Ascending aorta (tissue), 2 donors: ENCODE results near the gene GPC3. TPM values are rescaled to one million over a fixed set of nuclear protein-coding genes. Genes with fewer than 3 reads are reported as not detected.

Experiments
- DNase-seq, 2 donors: peaks; one replicate each; pipeline ENCODE4 v3.0.0-alpha.2; 2019; ENCODE audit warnings: low spot score in 2 of 2
- H3K27ac ChIP-seq, 2 donors: fragments of 200-600 bp; sonication (generic); one replicate each; pipeline ENCODE4 v1.5.1; 2016 to 2017; ENCODE audit warnings: mild to moderate bottlenecking in 1 of 2
- H3K27me3 ChIP-seq: fragments of 200-600 bp; sonication (generic); one replicate; pipeline ENCODE4 v1.5.1; 2017
- H3K36me3 ChIP-seq, 2 donors: fragments of 200-600 bp; sonication (generic); one replicate each; pipeline ENCODE4 v1.5.1; 2016
- H3K4me1 ChIP-seq, 2 donors: fragments of 200-600 bp; sonication (generic); one replicate each; pipeline ENCODE4 v1.5.1; 2016 to 2017; ENCODE audit warnings: mild to moderate bottlenecking in 1 of 2
- H3K4me3 ChIP-seq, 2 donors: fragments of 200-600 bp; sonication (generic); one replicate each; pipeline ENCODE4 v1.5.1; 2016 to 2017; ENCODE audit warnings: mild to moderate bottlenecking in 1 of 2
- H3K9me3 ChIP-seq, 2 donors: fragments of 200-600 bp; sonication (generic); one replicate each; pipeline ENCODE4 v1.5.1; 2016
- intact Hi-C: fragments of 100-400 bp; cut with DNase I; formaldehyde crosslinking; loops from one replicate; pipeline ENCODE4 v1.15.1; 2023
- total RNA-seq: library from RNA; depleted of rRNA; stranded (reverse); fragments of >200 nt; gene quantifications from one replicate; pipeline ENCODE4 v1.1.0, GENCODE V29; 2016
- TF ChIP-seq, protein P1 (sequence below), 3 experiments: fragments of 200-600 bp in 2 of 3; fragments of 450-650 bp in 1 of 3; sonication (generic) in 2 of 3; IDR thresholded peaks; one replicate each; pipeline ENCODE4 v1.5.1; 2016 to 2019; ENCODE audit warnings: antibody characterized with exemption in 3 of 3, mild to moderate bottlenecking in 1 of 3, moderate library complexity in 1 of 3

Gene GPC3
- total RNA-seq, 1 donor from 2014 or later = 0.75 TPM

DNA sequence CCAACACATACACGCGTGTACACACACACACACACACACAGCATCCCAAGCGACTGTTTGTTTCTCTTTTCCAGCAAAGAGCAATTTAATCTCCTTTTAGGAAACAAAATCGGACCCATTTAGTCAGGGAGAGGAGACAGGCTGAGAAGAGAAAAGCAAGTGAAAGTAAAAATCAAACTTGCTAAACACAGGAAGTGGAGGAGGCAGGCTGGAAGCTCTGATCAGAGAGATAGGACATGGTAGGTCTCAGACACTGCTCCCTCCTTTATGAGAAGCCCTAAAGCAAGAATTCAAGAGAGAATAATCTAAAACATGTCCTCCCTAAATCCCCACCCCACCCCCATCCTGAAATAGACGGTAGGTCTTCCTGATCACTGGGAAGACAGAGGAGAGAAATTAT, 62.3 kb downstream of the GPC3 start:
- no peak for DNase-seq
- no peak overlapping the region for H3K4me3 ChIP-seq
- no peaks in the 10 kb centered on the region for H3K36me3 ChIP-seq
- intact Hi-C loops = no loop called here
- TF ChIP-seq, protein P1, sequence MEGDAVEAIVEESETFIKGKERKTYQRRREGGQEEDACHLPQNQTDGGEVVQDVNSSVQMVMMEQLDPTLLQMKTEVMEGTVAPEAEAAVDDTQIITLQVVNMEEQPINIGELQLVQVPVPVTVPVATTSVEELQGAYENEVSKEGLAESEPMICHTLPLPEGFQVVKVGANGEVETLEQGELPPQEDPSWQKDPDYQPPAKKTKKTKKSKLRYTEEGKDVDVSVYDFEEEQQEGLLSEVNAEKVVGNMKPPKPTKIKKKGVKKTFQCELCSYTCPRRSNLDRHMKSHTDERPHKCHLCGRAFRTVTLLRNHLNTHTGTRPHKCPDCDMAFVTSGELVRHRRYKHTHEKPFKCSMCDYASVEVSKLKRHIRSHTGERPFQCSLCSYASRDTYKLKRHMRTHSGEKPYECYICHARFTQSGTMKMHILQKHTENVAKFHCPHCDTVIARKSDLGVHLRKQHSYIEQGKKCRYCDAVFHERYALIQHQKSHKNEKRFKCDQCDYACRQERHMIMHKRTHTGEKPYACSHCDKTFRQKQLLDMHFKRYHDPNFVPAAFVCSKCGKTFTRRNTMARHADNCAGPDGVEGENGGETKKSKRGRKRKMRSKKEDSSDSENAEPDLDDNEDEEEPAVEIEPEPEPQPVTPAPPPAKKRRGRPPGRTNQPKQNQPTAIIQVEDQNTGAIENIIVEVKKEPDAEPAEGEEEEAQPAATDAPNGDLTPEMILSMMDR (IDR thresholded peaks at IDR 0.05) = no peak
- no peaks in the 10 kb centered on the region for H3K4me1 ChIP-seq
- no peaks in the 10 kb centered on the region for H3K27me3 ChIP-seq
- H3K9me3 ChIP-seq = no peaks in the 10 kb centered on the region
- H3K27ac ChIP-seq = no peak overlapping the region

DNA sequence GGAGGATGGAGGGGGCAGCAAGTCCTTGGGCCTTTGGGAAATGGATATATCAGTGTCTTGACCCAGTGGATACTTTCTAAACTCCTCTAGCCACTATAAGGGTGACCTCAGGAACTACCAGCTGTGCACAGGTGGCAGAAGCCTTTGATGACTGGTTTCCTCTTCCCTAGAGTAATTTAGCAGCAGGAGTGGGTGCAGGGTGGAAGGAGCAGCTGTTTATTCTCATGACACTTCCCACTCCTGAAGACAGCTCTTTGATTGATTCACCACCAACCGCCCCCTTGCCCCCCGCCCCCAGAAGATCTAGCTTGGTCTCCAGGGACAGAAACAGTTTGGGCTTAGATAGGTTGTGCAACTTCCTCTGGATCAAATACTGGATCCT, 63.0 kb downstream of the GPC3 start:
- Histone ChIP-seq H3K4me3 (no peak overlapping the region), H3K9me3 (no peaks in the 10 kb centered on the region), H3K36me3 (no peaks in the 10 kb centered on the region), H3K27me3 (no peaks in the 10 kb centered on the region), H3K27ac (no peak overlapping the region), H3K4me1 (no peaks in the 10 kb centered on the region)
- TF ChIP-seq, protein P1 (IDR thresholded peaks at IDR 0.05) = no peak
- intact Hi-C loops = no loop called here
- no peak for DNase-seq

DNA sequence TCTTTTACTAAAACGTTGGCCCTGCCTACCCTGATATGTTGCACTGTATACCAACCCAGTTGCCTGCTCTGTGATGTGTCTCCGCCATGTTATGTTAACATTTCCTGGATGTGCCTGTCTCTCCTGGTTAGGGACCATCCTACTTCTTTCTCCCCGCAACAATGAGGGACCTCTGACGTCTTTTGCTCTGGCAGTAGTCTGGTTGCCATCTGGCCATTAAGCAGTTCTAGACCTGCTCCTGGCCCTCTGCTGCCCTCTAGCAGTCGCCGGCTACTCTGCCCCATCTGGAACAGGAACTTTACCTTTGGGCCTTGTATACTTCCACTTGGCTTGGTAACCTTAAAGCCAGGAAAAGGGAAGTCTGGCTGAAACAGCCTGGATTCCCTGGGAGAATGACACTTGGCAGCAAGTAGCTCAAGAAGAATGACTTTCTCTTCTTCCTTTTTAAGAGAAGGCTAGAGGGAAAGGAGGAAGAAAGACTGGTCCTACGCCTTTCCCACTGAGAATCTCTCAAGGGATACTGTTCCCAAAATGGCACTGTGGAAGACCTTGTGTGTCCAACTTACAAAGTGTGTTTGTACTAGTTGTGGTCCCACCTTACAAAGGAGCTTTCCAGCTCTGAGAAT, 63.5 kb downstream of the GPC3 start:
- TF ChIP-seq, protein P1 (IDR thresholded peaks at IDR 0.05) = peak in 1 of 3 experiments; percentile 13
- H3K4me1 ChIP-seq = no peaks in the 10 kb centered on the region
- no peaks in the 10 kb centered on the region for H3K9me3 ChIP-seq
- H3K4me3 ChIP-seq = no peak overlapping the region
- no peaks in the 10 kb centered on the region for H3K36me3 ChIP-seq
- H3K27me3 ChIP-seq = no peaks in the 10 kb centered on the region
- no peak for DNase-seq
- H3K27ac ChIP-seq = no peak overlapping the region
- intact Hi-C loops = no loop called here

DNA sequence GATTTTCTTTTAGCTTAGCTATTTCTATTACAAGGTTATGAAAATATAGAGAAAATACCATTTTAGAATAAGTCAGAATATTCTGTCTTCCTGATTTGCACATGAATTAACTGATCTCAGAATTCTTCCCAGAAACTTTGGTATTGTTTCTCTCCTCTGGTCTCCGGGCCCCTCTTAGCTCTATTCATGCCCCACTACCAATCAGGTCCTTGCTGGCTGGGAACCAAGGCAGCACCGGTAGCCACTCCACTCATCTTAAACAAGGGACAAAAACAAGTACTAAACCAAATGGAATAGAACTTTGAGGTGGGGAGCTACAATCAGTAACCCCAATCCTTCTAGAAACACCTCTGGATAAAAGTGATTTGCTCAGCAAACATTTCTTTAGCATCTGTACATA, 64.3 kb downstream of the GPC3 start:
- Histone ChIP-seq H3K27me3 (no peaks in the 10 kb centered on the region), H3K27ac (no peak overlapping the region), H3K36me3 (no peaks in the 10 kb centered on the region), H3K4me3 (no peak overlapping the region), H3K9me3 (no peaks in the 10 kb centered on the region), H3K4me1 (no peaks in the 10 kb centered on the region)
- TF ChIP-seq, protein P1 (IDR thresholded peaks at IDR 0.05) = no peak
- intact Hi-C loops = no loop called here
- DNase-seq = no peak

DNA sequence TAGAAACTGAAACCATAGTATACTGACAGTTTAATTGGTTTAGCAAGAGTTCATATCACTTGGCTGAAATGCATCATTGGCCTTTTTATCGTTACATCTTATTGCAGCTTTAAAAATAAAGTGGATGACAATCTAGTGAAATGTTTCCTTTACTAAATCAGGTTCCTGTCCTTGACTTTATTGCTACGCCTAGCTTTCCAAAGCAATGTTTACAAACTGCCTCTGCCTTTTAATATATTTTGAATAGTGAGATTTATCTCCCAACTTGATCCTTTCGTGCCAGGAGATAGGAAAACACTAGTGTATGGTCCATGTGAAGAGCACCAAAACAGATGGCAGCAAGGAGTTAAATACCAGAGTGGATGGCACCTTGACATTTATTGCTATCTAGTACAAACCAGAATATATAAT, 67.0 kb downstream of the GPC3 start:
- Histone ChIP-seq H3K4me1 (no peaks in the 10 kb centered on the region), H3K4me3 (no peak overlapping the region), H3K27ac (no peak overlapping the region), H3K36me3 (no peaks in the 10 kb centered on the region), H3K27me3 (no peaks in the 10 kb centered on the region), H3K9me3 (no peaks in the 10 kb centered on the region)
- intact Hi-C loops = no loop called here
- TF ChIP-seq, protein P1 (IDR thresholded peaks at IDR 0.05) = no peak
- no peak for DNase-seq
